Right lobe of liver (tissue), 4 donors: ENCODE results near the gene PSMD12.

Experiments used
- POLR2A ChIP-seq: fragments of 450-650 bp; IDR thresholded peaks from one replicate; pipeline ENCODE4 v1.6.1; 2017; ENCODE audit warnings: antibody characterized with exemption, mild to moderate bottlenecking
- TF ChIP-seq, protein P1 (sequence below), 4 donors: fragments of 200-600 bp in 3 of 4; fragments of 450-650 bp in 1 of 4; IDR thresholded peaks; one replicate each; pipeline versions ENCODE4 v1.5.1 to v1.8.0; 2016 to 2022; ENCODE audit warnings: antibody characterized with exemption in 4 of 4, mild to moderate bottlenecking in 2 of 4
- donor health status: DM: no; HTN: no; CAD: no.
- donor health status: DM: no; HTN: no; CAD: no.
- donor health status: DM: no; HTN: yes; CAD: no.

DNA sequence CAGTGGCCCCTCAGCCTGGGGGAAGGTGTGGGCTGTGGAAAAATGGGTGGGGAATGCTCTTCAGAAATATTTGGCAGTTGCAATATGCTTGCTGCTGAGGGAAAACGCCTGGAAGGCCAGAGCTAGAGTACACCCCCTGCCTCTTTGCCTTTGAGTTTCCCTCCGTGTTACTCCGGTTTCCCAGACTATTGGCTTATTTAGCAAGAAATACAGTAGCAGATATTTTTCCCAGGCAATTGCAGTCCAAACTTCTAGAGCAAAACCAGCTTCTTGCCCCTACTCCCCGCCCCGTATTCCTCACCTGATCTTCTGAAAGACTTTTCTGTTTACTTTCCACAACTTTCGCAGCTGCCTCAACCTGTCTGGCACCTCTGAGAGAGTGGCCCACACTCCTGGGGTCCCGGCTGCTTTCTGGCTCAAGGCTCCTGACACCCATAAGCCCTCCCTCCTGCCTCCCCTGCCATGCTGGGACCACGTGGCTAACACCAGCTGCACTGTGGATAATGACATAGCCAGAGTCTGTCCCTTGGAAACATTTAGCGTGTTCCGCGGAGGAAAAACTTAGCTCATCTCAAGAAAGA, 75.6 kb downstream of the PSMD12 start:
- TF ChIP-seq, protein P1, sequence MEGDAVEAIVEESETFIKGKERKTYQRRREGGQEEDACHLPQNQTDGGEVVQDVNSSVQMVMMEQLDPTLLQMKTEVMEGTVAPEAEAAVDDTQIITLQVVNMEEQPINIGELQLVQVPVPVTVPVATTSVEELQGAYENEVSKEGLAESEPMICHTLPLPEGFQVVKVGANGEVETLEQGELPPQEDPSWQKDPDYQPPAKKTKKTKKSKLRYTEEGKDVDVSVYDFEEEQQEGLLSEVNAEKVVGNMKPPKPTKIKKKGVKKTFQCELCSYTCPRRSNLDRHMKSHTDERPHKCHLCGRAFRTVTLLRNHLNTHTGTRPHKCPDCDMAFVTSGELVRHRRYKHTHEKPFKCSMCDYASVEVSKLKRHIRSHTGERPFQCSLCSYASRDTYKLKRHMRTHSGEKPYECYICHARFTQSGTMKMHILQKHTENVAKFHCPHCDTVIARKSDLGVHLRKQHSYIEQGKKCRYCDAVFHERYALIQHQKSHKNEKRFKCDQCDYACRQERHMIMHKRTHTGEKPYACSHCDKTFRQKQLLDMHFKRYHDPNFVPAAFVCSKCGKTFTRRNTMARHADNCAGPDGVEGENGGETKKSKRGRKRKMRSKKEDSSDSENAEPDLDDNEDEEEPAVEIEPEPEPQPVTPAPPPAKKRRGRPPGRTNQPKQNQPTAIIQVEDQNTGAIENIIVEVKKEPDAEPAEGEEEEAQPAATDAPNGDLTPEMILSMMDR (IDR thresholded peaks at IDR 0.05) = no peak
- TF ChIP-seq POLR2A = no peak
